ENCODE results near the gene TRIM56. TPM values are rescaled to one million over a fixed set of nuclear protein-coding genes. Genes with fewer than 3 reads are reported as not detected.
A peak's percentile ranks its signal among the peaks of the same experiment; 100 is the strongest.

The TRIM56 gene
- total RNA-seq, 4 donors from 2014 or later: 13.9 to 22.2 (median 17.3) TPM

- TF ChIP-seq CTCF (IDR thresholded peaks at IDR 0.05): no peak
- no peak for TF ChIP-seq POLR2A (IDR thresholded peaks at IDR 0.05)
- DNase-seq (ENCODE audit: low spot score in 2 of 2): no peak
- WGBS, 2 donors: 67 to 73% methylated on average over 6 of the region's 6 CpGs
- no peak overlapping the region for H3K4me3 ChIP-seq (ENCODE audit: low read depth, poor library complexity, severe bottlenecking)
- intact Hi-C loops (cut with DNase I; ENCODE audit: low total_unique reads): no loop called here
Observed at GRCh38 chr7:101096331-101096956, 11.2 kb downstream of the TRIM56 start.

- TF ChIP-seq CTCF (IDR thresholded peaks at IDR 0.05) (no peak), POLR2A (IDR thresholded peaks at IDR 0.05) (no peak)
- no peak overlapping the region for H3K4me3 ChIP-seq (ENCODE audit: low read depth, poor library complexity, severe bottlenecking)
- DNase-seq (ENCODE audit: low spot score in 2 of 2): no peak
- 88 to 89% methylated on average over 5 of the region's 5 CpGs for WGBS, 2 donors
- intact Hi-C loops (cut with DNase I; ENCODE audit: low total_unique reads): no loop called here
Observed at GRCh38 chr7:101096957-101097347, 11.7 kb downstream of the TRIM56 start.

GRCh38 chr7:101097561-101097960, 12.3 kb downstream of the TRIM56 start:
- H3K4me3 ChIP-seq (ENCODE audit: low read depth, poor library complexity, severe bottlenecking): no peak overlapping the region
- intact Hi-C loops (cut with DNase I; ENCODE audit: low total_unique reads): no loop called here
- WGBS, 2 donors: 44 to 56% methylated on average over 4 of the region's 4 CpGs
- no peak for TF ChIP-seq CTCF (IDR thresholded peaks at IDR 0.05)
- TF ChIP-seq POLR2A (IDR thresholded peaks at IDR 0.05): no peak
- DNase-seq (ENCODE audit: low spot score in 2 of 2): no peak

GRCh38 chr7:101099969-101100781, 14.9 kb downstream of the TRIM56 start:
- intact Hi-C loops (cut with DNase I; ENCODE audit: low total_unique reads): no loop called here
- DNase-seq (ENCODE audit: low spot score in 2 of 2): peak; percentile 94 to 99
- TF ChIP-seq POLR2A (IDR thresholded peaks at IDR 0.05) (no peak), CTCF (IDR thresholded peaks at IDR 0.05) (no peak)
- no peak overlapping the region for H3K4me3 ChIP-seq (ENCODE audit: low read depth, poor library complexity, severe bottlenecking)
- 20 to 30% methylated on average over 21 to 26 of the region's 26 CpGs for WGBS, 2 donors

- intact Hi-C loops (cut with DNase I; ENCODE audit: low total_unique reads): no loop called here
- WGBS, 2 donors: 87% methylated on average over 18 of the region's 18 CpGs
- TF ChIP-seq POLR2A (IDR thresholded peaks at IDR 0.05): no peak
- no peak for TF ChIP-seq CTCF (IDR thresholded peaks at IDR 0.05)
- DNase-seq (ENCODE audit: low spot score in 2 of 2): no peak
- H3K4me3 ChIP-seq (ENCODE audit: low read depth, poor library complexity, severe bottlenecking): no peak overlapping the region
Observed at GRCh38 chr7:101100858-101101847, 15.9 kb downstream of the TRIM56 start.
